Prostate gland (tissue), 2 donors: ENCODE measurements around the gene RSL1D1. TPM values are rescaled to one million over a fixed set of nuclear protein-coding genes. Genes with fewer than 3 reads are reported as not detected.
"Not testable (repeated sequence)": the region's sequence is repeated elsewhere in the genome, so short reads cannot be mapped to it uniquely, and the experiment has no call there.

Experiments
- DNase-seq: peaks from one replicate; pipeline ENCODE4 v3.0.0-alpha.2; 2019; ENCODE audit warnings: low spot score
- H3K27ac ChIP-seq, 2 donors: fragments of 200-600 bp; sonication (generic); 2 replicates each; pipeline ENCODE4 v1.5.1; 2017 to 2019
- H3K27me3 ChIP-seq: fragments of 200-600 bp; sonication (generic); replicated peaks from 2 replicates; pipeline ENCODE4 v1.5.1; 2019; ENCODE audit not compliant: insufficient read depth
- H3K36me3 ChIP-seq, 2 donors: fragments of 200-600 bp; sonication (generic); 1 replicate in 1 of 2; 2 replicates in 1 of 2; pipeline versions ENCODE4 v1.5.1 to v1.8.1; 2017 to 2019
- H3K4me1 ChIP-seq: fragments of 200-600 bp; sonication (generic); replicated peaks from 2 replicates; pipeline ENCODE4 v1.5.1; 2019
- H3K4me3 ChIP-seq, 2 donors: fragments of 200-600 bp; sonication (generic); 2 replicates each; pipeline ENCODE4 v1.5.1; 2017 to 2019
- H3K9me3 ChIP-seq: fragments of 200-600 bp; sonication (generic); 2 replicates; pipeline ENCODE4 v1.5.1; 2017
- POLR2A ChIP-seq: fragments of 450-650 bp; IDR thresholded peaks from one replicate; pipeline ENCODE4 v1.6.1; 2016; ENCODE audit warnings: antibody characterized with exemption, mild to moderate bottlenecking
- POLR2AphosphoS5 ChIP-seq: sonication (generic); formaldehyde crosslinking; IDR thresholded peaks from one replicate; pipeline ENCODE4 v1.6.1; 2017; ENCODE audit warnings: antibody characterized with exemption
- WGBS: methylation state at CpG from one replicate; pipeline ENCODE4 v1.1.5; 2018; 5-methylcytosine and 5-hydroxymethylcytosine counted together
- intact Hi-C: fragments of 100-400 bp; cut with DNase I; formaldehyde crosslinking; loops from one replicate; pipeline ENCODE4 v1.14.2; 2022
- total RNA-seq, 2 donors: library from RNA; depleted of rRNA; stranded (reverse); fragments of >200 nt; gene quantifications; one replicate each; pipeline ENCODE4 v1.1.0, GENCODE V29; 2016
- TF ChIP-seq, protein P1 (sequence below), 4 experiments: fragments of 200-600 bp in 2 of 4; fragments of 450-650 bp in 2 of 4; sonication (generic) in 2 of 4; IDR thresholded peaks; 1 replicate in 3 of 4; 2 replicates in 1 of 4; pipeline ENCODE4 v1.5.1; 2016 to 2019; ENCODE audit warnings: antibody characterized with exemption in 4 of 4, mild to moderate bottlenecking in 2 of 4, moderate library complexity in 2 of 4

The RSL1D1 gene
- total RNA-seq, 2 donors from 2014 or later: 100 to 132 TPM

DNA sequence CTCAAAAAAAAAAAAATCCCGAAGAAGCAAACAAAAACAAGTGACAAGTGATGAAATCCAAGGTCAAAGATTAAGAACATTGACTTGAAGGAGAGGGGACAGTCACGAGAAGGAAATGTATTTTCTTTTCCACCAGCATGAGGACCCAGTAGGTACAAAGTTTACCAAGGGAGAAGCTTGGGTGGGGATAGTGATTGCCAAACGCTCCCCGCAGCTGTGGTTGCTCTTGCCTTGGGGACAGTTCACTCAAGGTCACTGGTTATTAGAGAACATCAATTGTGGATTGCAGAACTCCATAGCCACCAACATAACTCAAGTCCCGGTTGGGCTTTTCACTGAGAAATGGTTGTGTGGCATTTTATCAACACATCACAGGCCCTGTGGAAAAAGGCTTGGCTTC lies 27.0 kb downstream of the RSL1D1 start:
- WGBS: 34% methylated on average over 5 of the region's 5 CpGs
- TF ChIP-seq, protein P1, sequence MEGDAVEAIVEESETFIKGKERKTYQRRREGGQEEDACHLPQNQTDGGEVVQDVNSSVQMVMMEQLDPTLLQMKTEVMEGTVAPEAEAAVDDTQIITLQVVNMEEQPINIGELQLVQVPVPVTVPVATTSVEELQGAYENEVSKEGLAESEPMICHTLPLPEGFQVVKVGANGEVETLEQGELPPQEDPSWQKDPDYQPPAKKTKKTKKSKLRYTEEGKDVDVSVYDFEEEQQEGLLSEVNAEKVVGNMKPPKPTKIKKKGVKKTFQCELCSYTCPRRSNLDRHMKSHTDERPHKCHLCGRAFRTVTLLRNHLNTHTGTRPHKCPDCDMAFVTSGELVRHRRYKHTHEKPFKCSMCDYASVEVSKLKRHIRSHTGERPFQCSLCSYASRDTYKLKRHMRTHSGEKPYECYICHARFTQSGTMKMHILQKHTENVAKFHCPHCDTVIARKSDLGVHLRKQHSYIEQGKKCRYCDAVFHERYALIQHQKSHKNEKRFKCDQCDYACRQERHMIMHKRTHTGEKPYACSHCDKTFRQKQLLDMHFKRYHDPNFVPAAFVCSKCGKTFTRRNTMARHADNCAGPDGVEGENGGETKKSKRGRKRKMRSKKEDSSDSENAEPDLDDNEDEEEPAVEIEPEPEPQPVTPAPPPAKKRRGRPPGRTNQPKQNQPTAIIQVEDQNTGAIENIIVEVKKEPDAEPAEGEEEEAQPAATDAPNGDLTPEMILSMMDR (IDR thresholded peaks at IDR 0.05): no peak
- TF ChIP-seq POLR2AphosphoS5 (no peak), POLR2A (no peak)
- intact Hi-C loops: no loop called here
- Histone ChIP-seq H3K4me1 (no peaks in the 10 kb centered on the region), H3K27ac (no peak overlapping the region), H3K4me3 (no peak overlapping the region), H3K36me3 (no peaks in the 10 kb centered on the region), H3K27me3 (no peaks in the 10 kb centered on the region), H3K9me3 (no peaks in the 10 kb centered on the region)
- DNase-seq: no peak

DNA sequence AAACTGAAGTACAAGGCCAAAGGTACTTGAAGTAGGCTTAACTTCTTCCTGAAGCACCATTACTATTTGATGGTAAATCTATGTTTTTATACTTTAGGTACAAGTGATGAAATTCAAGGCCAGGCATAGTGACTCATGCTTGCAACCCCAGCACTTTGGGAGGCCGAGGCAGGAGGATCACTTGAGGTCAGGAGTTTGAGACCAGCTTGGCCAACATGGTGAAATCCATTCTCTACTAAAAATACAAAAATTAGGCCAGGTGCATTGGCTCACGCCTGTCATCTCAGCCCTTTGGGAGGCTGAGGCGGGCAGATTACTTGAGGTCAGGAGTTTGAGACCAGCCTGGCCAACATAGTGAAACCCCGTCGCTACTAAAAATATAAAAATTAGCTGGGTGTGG lies 27.7 kb downstream of the RSL1D1 start:
- WGBS: 91% methylated on average over 5 of the region's 5 CpGs
- DNase-seq, H3K4me3 ChIP-seq, H3K9me3 ChIP-seq, H3K36me3 ChIP-seq, H3K4me1 ChIP-seq, H3K27me3 ChIP-seq, H3K27ac ChIP-seq, intact Hi-C loops: not testable (repeated sequence)

DNA sequence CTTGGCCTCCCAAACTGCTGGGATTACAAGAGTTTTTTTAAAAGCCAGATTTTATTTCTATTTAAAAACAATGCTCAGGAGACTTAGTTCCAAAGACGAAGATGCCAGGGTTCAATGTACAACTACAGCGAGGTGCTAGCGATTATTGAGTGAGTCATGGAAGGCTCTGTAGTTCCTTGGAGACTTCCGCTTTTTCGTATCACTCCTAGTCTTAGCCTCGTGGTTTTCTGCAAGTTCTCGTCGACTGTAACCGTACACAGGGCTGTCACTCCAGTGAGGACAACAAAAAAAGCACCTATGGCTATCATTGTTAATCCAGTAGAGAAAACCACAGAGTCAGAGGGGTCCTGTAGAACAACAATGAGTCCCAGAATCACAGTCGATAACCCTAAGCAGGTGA lies 31.5 kb downstream of the RSL1D1 start:
- H3K4me1 ChIP-seq: no peaks in the 10 kb centered on the region
- H3K9me3 ChIP-seq: no peaks in the 10 kb centered on the region
- DNase-seq: no peak
- no peaks in the 10 kb centered on the region for H3K36me3 ChIP-seq
- H3K27ac ChIP-seq: no peak overlapping the region
- TF ChIP-seq, protein P1 (IDR thresholded peaks at IDR 0.05): no peak
- TF ChIP-seq POLR2AphosphoS5: no peak
- no peak for TF ChIP-seq POLR2A
- no peak overlapping the region for H3K4me3 ChIP-seq
- 87% methylated on average over 10 of the region's 10 CpGs for WGBS
- no peaks in the 10 kb centered on the region for H3K27me3 ChIP-seq
- intact Hi-C loops: loop anchor here (10.0 kb wide), 1 partner anchor 425 kb away; no protein-coding TSS in a partner anchor

DNA sequence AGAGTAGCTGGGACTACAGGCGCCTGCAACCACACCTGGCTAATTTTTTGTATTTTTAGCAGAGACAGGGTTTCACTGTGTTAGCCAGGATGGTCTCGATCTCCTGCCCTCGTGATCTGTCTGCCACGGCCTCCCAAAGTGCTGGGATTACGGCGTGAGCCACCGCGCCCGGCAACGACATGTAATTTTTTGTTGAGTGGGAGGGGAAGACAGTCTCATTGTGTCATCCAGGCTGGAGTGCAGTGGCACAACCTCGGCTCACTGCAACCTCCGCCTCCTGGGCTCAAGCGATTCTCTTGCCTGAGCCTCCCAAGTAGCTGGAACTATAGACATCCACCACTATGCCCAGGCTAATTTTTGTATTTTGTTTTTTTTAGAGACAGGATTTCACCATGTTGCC lies 32.4 kb downstream of the RSL1D1 start:
- not testable (repeated sequence) for H3K27me3 ChIP-seq, DNase-seq, H3K4me1 ChIP-seq, H3K36me3 ChIP-seq, H3K27ac ChIP-seq, H3K9me3 ChIP-seq, H3K4me3 ChIP-seq
- WGBS: 84% methylated on average over 13 of the region's 13 CpGs
- intact Hi-C loops: loop anchor here (10.0 kb wide), 1 partner anchor 424 kb away; no protein-coding TSS in a partner anchor

- H3K9me3 ChIP-seq: no peaks in the 10 kb centered on the region
- H3K27me3 ChIP-seq: no peaks in the 10 kb centered on the region
- 71% methylated on average over 5 of the region's 5 CpGs for WGBS
- TF ChIP-seq, protein P1 (IDR thresholded peaks at IDR 0.05): no peak
- H3K4me1 ChIP-seq: no peaks in the 10 kb centered on the region
- no peak overlapping the region for H3K4me3 ChIP-seq
- H3K36me3 ChIP-seq: no peaks in the 10 kb centered on the region
- intact Hi-C loops: loop anchor here (10.0 kb wide), 1 partner anchor 421 kb away; no protein-coding TSS in a partner anchor
- no peak overlapping the region for H3K27ac ChIP-seq
- DNase-seq: no peak
Observed at GRCh38 chr16:11816123-11816522, 35.2 kb downstream of the RSL1D1 start.

DNA sequence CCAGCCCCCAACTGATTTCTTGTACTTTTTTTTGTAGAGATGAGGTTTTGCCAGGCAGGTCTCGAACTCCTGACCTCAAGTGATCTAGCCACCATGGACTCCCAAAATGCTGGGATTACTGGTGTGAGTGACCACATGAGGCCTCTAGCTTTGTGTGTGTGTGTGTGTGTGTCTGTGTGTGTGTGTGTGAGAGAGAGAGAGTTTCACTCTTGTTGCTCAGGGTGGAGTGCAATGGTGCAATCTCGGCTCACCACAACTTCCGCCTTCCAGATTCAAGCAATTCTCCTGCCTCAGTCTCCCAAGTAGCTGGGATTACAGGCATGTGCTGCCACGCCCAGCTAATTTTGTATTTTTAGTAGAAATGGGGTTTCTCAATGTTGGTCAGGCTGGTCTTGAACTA lies 36.5 kb downstream of the RSL1D1 start:
- 91% methylated on average over 4 of the region's 4 CpGs for WGBS
- H3K36me3 ChIP-seq, H3K9me3 ChIP-seq, DNase-seq, H3K4me1 ChIP-seq, H3K27ac ChIP-seq, H3K4me3 ChIP-seq, H3K27me3 ChIP-seq: not testable (repeated sequence)
- intact Hi-C loops: loop anchor here (10.0 kb wide), 1 partner anchor 420 kb away; no protein-coding TSS in a partner anchor
